ENCODE results near the gene SIN3A. TPM values are rescaled to one million over a fixed set of nuclear protein-coding genes. Genes with fewer than 3 reads are reported as not detected.

Gene SIN3A
- total and polyA plus RNA-seq, 4 donors, result 6.8 to 21.9 (median 13.3) TPM

DNA sequence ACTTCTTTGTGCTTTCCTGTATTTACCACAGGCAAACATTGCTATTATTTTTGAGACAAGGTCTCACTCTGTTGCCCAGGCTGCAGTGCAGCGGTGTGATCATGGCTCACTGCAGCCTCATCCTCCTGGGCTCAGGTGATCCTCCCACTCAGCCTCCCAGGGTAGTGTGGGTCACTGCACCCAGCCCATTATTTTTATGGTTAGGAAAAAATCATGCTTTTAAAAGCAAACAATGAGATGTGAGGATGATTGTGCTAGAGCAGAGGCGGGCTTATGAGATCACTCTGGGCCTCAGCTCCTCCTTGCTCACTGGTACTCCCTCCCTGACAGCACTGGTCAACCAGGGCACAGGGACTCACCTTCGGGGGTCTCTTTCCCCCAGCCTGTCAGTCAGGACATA lies 85.3 kb downstream of the SIN3A start:
- H3K4me3 ChIP-seq (ENCODE audit: low read depth in 1 of 3, low read length in 3 of 3), result no peak overlapping the region
- H3K9me3 ChIP-seq (ENCODE audit: control insufficient read depth in 4 of 4, low read length in 3 of 4), result no peaks in the 10 kb centered on the region
- H3K4me1 ChIP-seq (ENCODE audit: control insufficient read depth in 4 of 4, insufficient read depth in 4 of 4, low read length in 3 of 4), result peaks cover 0 to 22% (median 20%) of the 10 kb centered on the region in 4 donors
- no peaks in the 10 kb centered on the region for H3K27me3 ChIP-seq (ENCODE audit: control insufficient read depth in 4 of 4, insufficient read depth in 4 of 4, low read length in 3 of 4)
- TF ChIP-seq, protein P1, sequence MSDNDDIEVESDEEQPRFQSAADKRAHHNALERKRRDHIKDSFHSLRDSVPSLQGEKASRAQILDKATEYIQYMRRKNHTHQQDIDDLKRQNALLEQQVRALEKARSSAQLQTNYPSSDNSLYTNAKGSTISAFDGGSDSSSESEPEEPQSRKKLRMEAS (IDR thresholded peaks at IDR 0.05), result no peak
- no peak overlapping the region for H3K9ac ChIP-seq (ENCODE audit: low read depth in 1 of 2, low read length in 2 of 2)
- 95% methylated on average over 3 of the region's 3 CpGs for WGBS
- DNase-seq (ENCODE audit: low spot score), result no peak
- H3K36me3 ChIP-seq (ENCODE audit: control insufficient read depth in 4 of 4, insufficient read depth in 3 of 4, low read depth in 1 of 4, low read length in 3 of 4), result peaks cover 11 to 51% (median 29%) of the 10 kb centered on the region in 4 donors
- H3K27ac ChIP-seq (ENCODE audit: low read depth in 1 of 2, low read length in 2 of 2), result no peak overlapping the region

DNA sequence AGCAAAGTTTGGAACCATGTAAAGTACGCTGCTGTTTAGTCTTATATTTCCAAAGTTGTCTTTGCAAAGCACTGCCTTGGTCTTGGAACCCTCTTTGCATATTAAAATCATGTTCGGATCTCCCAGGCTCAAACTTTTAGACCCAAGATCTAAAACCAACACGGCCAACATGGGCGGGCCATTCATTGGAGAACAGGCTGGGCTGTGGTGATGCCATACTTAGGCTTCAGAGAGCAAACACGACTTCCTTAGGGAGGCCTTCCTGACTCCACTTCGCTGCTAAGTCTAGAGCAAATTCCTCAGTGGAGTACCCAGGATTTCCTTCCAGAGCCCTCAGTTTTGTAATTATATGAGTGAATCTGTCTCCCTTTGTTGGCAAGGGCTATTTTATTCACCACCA lies 86.6 kb downstream of the SIN3A start:
- WGBS, result 94% methylated on average over 6 of the region's 6 CpGs
- Histone ChIP-seq H3K4me3 (ENCODE audit: low read depth in 1 of 3, low read length in 3 of 3) (no peak overlapping the region), H3K27ac (ENCODE audit: low read depth in 1 of 2, low read length in 2 of 2) (no peak overlapping the region), H3K27me3 (ENCODE audit: control insufficient read depth in 4 of 4, insufficient read depth in 4 of 4, low read length in 3 of 4) (no peaks in the 10 kb centered on the region), H3K9me3 (ENCODE audit: control insufficient read depth in 4 of 4, low read length in 3 of 4) (no peaks in the 10 kb centered on the region), H3K9ac (ENCODE audit: low read depth in 1 of 2, low read length in 2 of 2) (no peak overlapping the region), H3K36me3 (ENCODE audit: control insufficient read depth in 4 of 4, insufficient read depth in 3 of 4, low read depth in 1 of 4, low read length in 3 of 4) (peaks cover 15 to 62% (median 29%) of the 10 kb centered on the region in 4 donors), H3K4me1 (ENCODE audit: control insufficient read depth in 4 of 4, insufficient read depth in 4 of 4, low read length in 3 of 4) (peaks cover 0 to 18% (median 16%) of the 10 kb centered on the region in 4 donors)
- no peak for DNase-seq (ENCODE audit: low spot score)
- no peak for TF ChIP-seq FOXA2 (IDR thresholded peaks at IDR 0.05)
- no peak for TF ChIP-seq TAF1 (conservative IDR thresholded peaks at IDR 0.05)
- TF ChIP-seq, protein P2, sequence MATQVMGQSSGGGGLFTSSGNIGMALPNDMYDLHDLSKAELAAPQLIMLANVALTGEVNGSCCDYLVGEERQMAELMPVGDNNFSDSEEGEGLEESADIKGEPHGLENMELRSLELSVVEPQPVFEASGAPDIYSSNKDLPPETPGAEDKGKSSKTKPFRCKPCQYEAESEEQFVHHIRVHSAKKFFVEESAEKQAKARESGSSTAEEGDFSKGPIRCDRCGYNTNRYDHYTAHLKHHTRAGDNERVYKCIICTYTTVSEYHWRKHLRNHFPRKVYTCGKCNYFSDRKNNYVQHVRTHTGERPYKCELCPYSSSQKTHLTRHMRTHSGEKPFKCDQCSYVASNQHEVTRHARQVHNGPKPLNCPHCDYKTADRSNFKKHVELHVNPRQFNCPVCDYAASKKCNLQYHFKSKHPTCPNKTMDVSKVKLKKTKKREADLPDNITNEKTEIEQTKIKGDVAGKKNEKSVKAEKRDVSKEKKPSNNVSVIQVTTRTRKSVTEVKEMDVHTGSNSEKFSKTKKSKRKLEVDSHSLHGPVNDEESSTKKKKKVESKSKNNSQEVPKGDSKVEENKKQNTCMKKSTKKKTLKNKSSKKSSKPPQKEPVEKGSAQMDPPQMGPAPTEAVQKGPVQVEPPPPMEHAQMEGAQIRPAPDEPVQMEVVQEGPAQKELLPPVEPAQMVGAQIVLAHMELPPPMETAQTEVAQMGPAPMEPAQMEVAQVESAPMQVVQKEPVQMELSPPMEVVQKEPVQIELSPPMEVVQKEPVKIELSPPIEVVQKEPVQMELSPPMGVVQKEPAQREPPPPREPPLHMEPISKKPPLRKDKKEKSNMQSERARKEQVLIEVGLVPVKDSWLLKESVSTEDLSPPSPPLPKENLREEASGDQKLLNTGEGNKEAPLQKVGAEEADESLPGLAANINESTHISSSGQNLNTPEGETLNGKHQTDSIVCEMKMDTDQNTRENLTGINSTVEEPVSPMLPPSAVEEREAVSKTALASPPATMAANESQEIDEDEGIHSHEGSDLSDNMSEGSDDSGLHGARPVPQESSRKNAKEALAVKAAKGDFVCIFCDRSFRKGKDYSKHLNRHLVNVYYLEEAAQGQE (IDR thresholded peaks at IDR 0.05), result no peak
- no peak for TF ChIP-seq HNF4A (conservative IDR thresholded peaks at IDR 0.05)
- TF ChIP-seq, protein P3, sequence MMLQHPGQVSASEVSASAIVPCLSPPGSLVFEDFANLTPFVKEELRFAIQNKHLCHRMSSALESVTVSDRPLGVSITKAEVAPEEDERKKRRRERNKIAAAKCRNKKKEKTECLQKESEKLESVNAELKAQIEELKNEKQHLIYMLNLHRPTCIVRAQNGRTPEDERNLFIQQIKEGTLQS (IDR thresholded peaks at IDR 0.05), result no peak
- no peak for TF ChIP-seq NR2F2 (IDR thresholded peaks at IDR 0.05)
- TF ChIP-seq, protein P4, sequence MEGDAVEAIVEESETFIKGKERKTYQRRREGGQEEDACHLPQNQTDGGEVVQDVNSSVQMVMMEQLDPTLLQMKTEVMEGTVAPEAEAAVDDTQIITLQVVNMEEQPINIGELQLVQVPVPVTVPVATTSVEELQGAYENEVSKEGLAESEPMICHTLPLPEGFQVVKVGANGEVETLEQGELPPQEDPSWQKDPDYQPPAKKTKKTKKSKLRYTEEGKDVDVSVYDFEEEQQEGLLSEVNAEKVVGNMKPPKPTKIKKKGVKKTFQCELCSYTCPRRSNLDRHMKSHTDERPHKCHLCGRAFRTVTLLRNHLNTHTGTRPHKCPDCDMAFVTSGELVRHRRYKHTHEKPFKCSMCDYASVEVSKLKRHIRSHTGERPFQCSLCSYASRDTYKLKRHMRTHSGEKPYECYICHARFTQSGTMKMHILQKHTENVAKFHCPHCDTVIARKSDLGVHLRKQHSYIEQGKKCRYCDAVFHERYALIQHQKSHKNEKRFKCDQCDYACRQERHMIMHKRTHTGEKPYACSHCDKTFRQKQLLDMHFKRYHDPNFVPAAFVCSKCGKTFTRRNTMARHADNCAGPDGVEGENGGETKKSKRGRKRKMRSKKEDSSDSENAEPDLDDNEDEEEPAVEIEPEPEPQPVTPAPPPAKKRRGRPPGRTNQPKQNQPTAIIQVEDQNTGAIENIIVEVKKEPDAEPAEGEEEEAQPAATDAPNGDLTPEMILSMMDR (IDR thresholded peaks at IDR 0.05; ENCODE audit: low read depth, low read length, missing input control), result no peak
- TF ChIP-seq FOXA1 (IDR thresholded peaks at IDR 0.05), result no peak
- TF ChIP-seq, protein P5, sequence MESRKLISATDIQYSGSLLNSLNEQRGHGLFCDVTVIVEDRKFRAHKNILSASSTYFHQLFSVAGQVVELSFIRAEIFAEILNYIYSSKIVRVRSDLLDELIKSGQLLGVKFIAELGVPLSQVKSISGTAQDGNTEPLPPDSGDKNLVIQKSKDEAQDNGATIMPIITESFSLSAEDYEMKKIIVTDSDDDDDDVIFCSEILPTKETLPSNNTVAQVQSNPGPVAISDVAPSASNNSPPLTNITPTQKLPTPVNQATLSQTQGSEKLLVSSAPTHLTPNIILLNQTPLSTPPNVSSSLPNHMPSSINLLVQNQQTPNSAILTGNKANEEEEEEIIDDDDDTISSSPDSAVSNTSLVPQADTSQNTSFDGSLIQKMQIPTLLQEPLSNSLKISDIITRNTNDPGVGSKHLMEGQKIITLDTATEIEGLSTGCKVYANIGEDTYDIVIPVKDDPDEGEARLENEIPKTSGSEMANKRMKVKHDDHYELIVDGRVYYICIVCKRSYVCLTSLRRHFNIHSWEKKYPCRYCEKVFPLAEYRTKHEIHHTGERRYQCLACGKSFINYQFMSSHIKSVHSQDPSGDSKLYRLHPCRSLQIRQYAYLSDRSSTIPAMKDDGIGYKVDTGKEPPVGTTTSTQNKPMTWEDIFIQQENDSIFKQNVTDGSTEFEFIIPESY (IDR thresholded peaks at IDR 0.05), result no peak
